ENCODE measurements around the gene CTPS2.

- TF ChIP-seq POLR2AphosphoS5 (IDR thresholded peaks at IDR 0.05; ENCODE audit: low read depth, low read length) (no peak), SIN3A (IDR thresholded peaks at IDR 0.05; ENCODE audit: borderline replicate concordance, insufficient read depth, low read length) (no peak)
These were observed 48.4 kb downstream of the CTPS2 start for GRCh38 chrX:16664074-16664473.

Measured in PFSK-1 (cell line).